T-cell (primary cell): ENCODE data around the gene TFDP2. TPM values are rescaled to one million over a fixed set of nuclear protein-coding genes. Genes with fewer than 3 reads are reported as not detected.
"Not testable (repeated sequence)": the region's sequence is repeated elsewhere in the genome, so short reads cannot be mapped to it uniquely, and the experiment has no call there.

Experiments used
- ATAC-seq, 4 experiments: fragments of 200-7000 bp in 3 of 4; fragments of 150-1000 bp in 1 of 4; cut with Tn5 transposase; replicated peaks in 1 of 4; 1 replicate in 3 of 4; 2 replicates in 1 of 4; pipeline ENCODE4 v1.10.0; 2021; ENCODE audit warnings: moderate library complexity in 3 of 4, mild to moderate bottlenecking in 2 of 4, moderate number of reproducible peaks in 1 of 4
- CTCF ChIA-PET, 2 donors: fragments of 300-600 bp; sonication (Branson Sonifier 250); formaldehyde crosslinking; loops; one replicate each; lab custom pipeline; 2022; ENCODE audit warnings: antibody characterized with exemption in 2 of 2; lab: Charles Lee
- POLR2A ChIA-PET, 2 donors: fragments of 300-600 bp; sonication (Branson Sonifier 250); formaldehyde crosslinking; loops; one replicate each; lab custom pipeline; 2022; ENCODE audit warnings: antibody characterized with exemption in 2 of 2; lab: Charles Lee
- DNase-seq, 35 experiments: peaks; one replicate each; pipeline versions ENCODE4 v3.0.0 to v3.0.0-alpha.2; 2013 to 2023
- H3K27ac ChIP-seq: one replicate; pipeline ENCODE4 v1.5.1; 2013; ENCODE audit warnings: low read length
- H3K27me3 ChIP-seq, 2 experiments: replicated peaks in 1 of 2; 1 replicate in 1 of 2; 2 replicates in 1 of 2; pipeline versions ENCODE4 v1.6.1 to v1.7.0; 2013; ENCODE audit warnings: low read length in 1 of 2, mixed read lengths in 1 of 2; ENCODE audit not compliant: control insufficient read depth in 2 of 2, insufficient read depth in 2 of 2; ENCODE audit errors: extremely low read depth in 1 of 2
- H3K36me3 ChIP-seq, 2 donors: 1 replicate in 1 of 2; 2 replicates in 1 of 2; pipeline versions ENCODE4 v1.6.1 to v1.7.0; 2013; ENCODE audit warnings: low read length in 1 of 2; ENCODE audit not compliant: control insufficient read depth in 2 of 2, insufficient read depth in 1 of 2; ENCODE audit errors: extremely low read depth in 1 of 2
- H3K4me1 ChIP-seq, 2 experiments: 1 replicate in 1 of 2; 2 replicates in 1 of 2; pipeline versions ENCODE4 v1.6.1 to v1.7.0; 2013; ENCODE audit warnings: low read length in 2 of 2, mixed read lengths in 1 of 2; ENCODE audit not compliant: insufficient read depth in 2 of 2, control insufficient read depth in 1 of 2; ENCODE audit errors: extremely low read depth in 1 of 2
- H3K4me3 ChIP-seq, 2 donors: 1 replicate in 1 of 2; 2 replicates in 1 of 2; pipeline versions ENCODE4 v1.5.1 to v1.7.0; 2013; ENCODE audit warnings: mild to moderate bottlenecking in 2 of 2, low read length in 1 of 2, moderate library complexity in 1 of 2; ENCODE audit not compliant: control insufficient read depth in 1 of 2; ENCODE audit errors: extremely low read depth in 1 of 2
- H3K9me3 ChIP-seq: 2 replicates; pipeline ENCODE4 v1.7.0; 2013
- H3K27ac Mint-ChIP-seq, 2 donors: one replicate each; pipeline ENCODE4 v1.8.0; 2020 to 2021; ENCODE audit warnings: mild to moderate bottlenecking in 2 of 2, mixed read lengths in 2 of 2
- H3K27me3 Mint-ChIP-seq, 2 donors: one replicate each; pipeline ENCODE4 v1.8.0; 2021 to 2022; ENCODE audit warnings: mixed read lengths in 2 of 2
- H3K36me3 Mint-ChIP-seq: one replicate; pipeline ENCODE4 v1.8.0; 2021; ENCODE audit warnings: mixed read lengths
- H3K4me1 Mint-ChIP-seq, 3 donors: one replicate each; pipeline ENCODE4 v1.8.0; 2020 to 2022; ENCODE audit warnings: mixed read lengths in 3 of 3, mild to moderate bottlenecking in 1 of 3
- H3K4me3 Mint-ChIP-seq, 3 donors: one replicate each; pipeline ENCODE4 v1.8.0; 2020 to 2022; ENCODE audit warnings: mild to moderate bottlenecking in 3 of 3, mixed read lengths in 3 of 3, moderate library complexity in 3 of 3
- H3K9me3 Mint-ChIP-seq, 3 donors: one replicate each; pipeline ENCODE4 v1.8.0; 2020 to 2022; ENCODE audit warnings: mixed read lengths in 3 of 3
- WGBS: methylation state at CpG from one replicate; pipeline ENCODE4 v1.1.5; 2013; ENCODE audit warnings: missing lambda C conversion rate; ENCODE audit not compliant: insufficient coverage; 5-methylcytosine and 5-hydroxymethylcytosine counted together
- total RNA-seq, 35 experiments: library from RNA in 6 of 35; stranded (reverse) in 6 of 35; fragments of 120-200 nt in 1 of 35; gene quantifications; one replicate each; pipeline versions ENCODE4 v1.2.1 to v1.2.4 and lab custom pipeline; 2013 to 2026

Gene TFDP2
- total RNA-seq, 5 donors from 2014 or later (not counting 1 experiment from before 2014, with no cell fraction given): 30.1 to 45.0 (median 35.5) TPM

DNA sequence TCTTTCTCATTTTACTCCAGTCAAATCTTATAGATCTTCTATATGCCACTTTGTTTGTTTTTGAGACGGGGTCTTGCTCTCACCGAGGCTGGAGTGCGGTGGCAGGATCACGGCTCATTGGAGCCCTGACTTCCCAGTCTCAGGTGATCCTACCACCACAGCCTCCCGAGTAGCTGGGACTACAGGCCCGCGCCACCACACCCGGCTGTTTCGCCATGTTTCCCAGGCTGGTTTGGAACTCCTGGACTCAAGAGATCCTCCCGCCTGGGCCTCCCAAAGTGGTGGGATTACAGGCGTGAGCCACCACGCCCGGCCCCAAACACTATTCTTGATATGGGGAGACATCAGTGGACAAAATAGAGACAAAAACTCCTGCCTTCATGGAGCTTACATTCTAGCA lies 927 bp upstream of the TFDP2 start:
- no peak overlapping the region for H3K27ac Mint-ChIP-seq
- no peaks in the 10 kb centered on the region for H3K9me3 Mint-ChIP-seq
- Histone ChIP-seq H3K4me1 (peaks cover 7 to 21% of the 10 kb centered on the region in 2 experiments), H3K27me3 (no peaks in the 10 kb centered on the region), H3K9me3 (no peaks in the 10 kb centered on the region), H3K4me3 (no peak overlapping the region), H3K36me3 (no peaks in the 10 kb centered on the region), H3K27ac (no peak overlapping the region)
- H3K36me3 Mint-ChIP-seq: no peaks in the 10 kb centered on the region
- H3K4me3 Mint-ChIP-seq: peak overlapping the region; percentile 86 to 90 (median 88)
- ChIA-PET POLR2A (no interaction called here), CTCF (interaction anchor here in 1 of 2 donors (0.5 kb wide), 1 partner anchor 125 kb away, joined by 3 read pairs; no protein-coding TSS in a partner anchor)
- 94% methylated on average over 13 of the region's 13 CpGs for WGBS
- ATAC-seq (no peak), DNase-seq (no peak)
- H3K27me3 Mint-ChIP-seq: no peaks in the 10 kb centered on the region
- H3K4me1 Mint-ChIP-seq: peaks cover 20 to 26% (median 24%) of the 10 kb centered on the region in 3 donors

DNA sequence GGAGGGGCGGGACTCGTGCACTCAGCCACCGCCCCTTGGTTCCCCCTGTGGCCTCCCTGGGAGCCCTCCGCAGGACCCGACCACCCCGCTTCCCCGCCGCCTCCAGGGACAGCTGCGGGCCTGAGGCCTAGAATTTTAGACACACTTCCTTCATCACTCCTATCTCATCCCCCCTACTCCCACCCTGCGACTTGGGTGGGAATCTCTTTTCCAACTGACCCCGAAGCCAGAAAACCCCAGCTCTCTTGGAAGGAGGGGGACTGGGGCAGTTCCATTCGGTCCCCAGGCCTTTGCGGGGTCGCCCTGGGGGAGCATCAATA lies 289 bp upstream of the TFDP2 start:
- Mint-ChIP-seq H3K27me3 (no peaks in the 10 kb centered on the region), H3K27ac (peak overlapping the region in 1 of 2 donors; percentile 84), H3K9me3 (no peaks in the 10 kb centered on the region), H3K36me3 (no peaks in the 10 kb centered on the region), H3K4me1 (peaks cover 26 to 33% (median 26%) of the 10 kb centered on the region in 3 donors), H3K4me3 (peak overlapping the region; percentile 86 to 90 (median 88))
- ATAC-seq (no peak), DNase-seq (no peak)
- Histone ChIP-seq H3K9me3 (no peaks in the 10 kb centered on the region), H3K4me1 (peaks cover 7 to 21% of the 10 kb centered on the region in 2 experiments), H3K36me3 (no peaks in the 10 kb centered on the region), H3K27me3 (no peaks in the 10 kb centered on the region), H3K4me3 (peak overlapping the region; percentile 67 to 74), H3K27ac (peak overlapping the region; percentile 49)
- POLR2A ChIA-PET: interaction anchor here in 1 of 2 donors (0.7 kb wide), 1 partner anchor 29 kb away, joined by 3 read pairs; no protein-coding TSS in a partner anchor
- 0% methylated on average over 3 of the region's 14 CpGs for WGBS
- CTCF ChIA-PET: no interaction called here

DNA sequence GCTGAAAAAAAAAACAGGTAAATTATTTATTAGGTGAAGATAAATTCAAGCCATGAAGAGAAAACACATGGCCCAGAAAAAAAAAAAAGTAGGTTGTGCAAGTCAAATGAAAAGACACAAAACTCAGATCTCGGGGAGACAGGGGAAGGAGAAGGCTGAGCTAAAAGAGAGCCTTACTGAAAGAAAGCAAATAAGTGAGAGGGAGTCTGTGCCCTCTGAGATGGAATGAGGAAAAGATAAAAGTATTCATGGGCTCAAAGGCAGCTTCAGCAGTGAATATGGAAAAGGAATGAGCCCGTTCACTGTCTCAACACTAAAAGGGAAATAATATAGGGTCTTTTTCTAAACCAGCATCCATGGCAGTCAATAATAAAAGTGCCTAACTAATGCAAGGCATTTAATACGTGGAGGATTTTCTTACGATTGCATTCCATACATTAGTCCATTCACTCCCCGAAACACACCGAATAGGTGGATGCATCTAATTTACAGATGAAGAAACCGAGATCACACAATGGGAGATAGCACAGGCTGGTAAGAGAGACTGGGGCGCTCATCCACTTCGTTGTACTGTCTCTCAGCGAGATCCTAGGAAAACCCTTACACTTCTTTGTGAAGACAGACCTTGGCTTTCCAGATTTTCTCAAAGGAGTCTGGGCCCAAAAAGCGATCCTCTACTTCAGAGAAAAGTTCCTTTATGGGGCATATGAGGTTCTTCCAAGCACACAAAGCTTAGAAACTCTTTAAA lies 1.1 kb downstream of the TFDP2 start:
- no peaks in the 10 kb centered on the region for H3K27me3 ChIP-seq
- CTCF ChIA-PET: interaction anchor here (0.6 to 1.1 kb wide), 4 partner anchors 22 to 854 kb away, joined by 3 read pairs; no protein-coding TSS in a partner anchor
- no peaks in the 10 kb centered on the region for H3K36me3 ChIP-seq
- H3K27ac Mint-ChIP-seq: peak overlapping the region; percentile 74 to 85
- H3K36me3 Mint-ChIP-seq: peaks cover 2% of the 10 kb centered on the region
- peaks cover 7 to 21% of the 10 kb centered on the region in 2 experiments for H3K4me1 ChIP-seq
- 54% methylated on average over 5 of the region's 11 CpGs for WGBS
- peak overlapping the region; percentile 86 to 90 (median 88) for H3K4me3 Mint-ChIP-seq
- H3K27me3 Mint-ChIP-seq: no peaks in the 10 kb centered on the region
- POLR2A ChIA-PET: interaction anchor here in 1 of 2 donors (0.6 kb wide), 1 partner anchor 176 kb away, joined by 3 read pairs; no protein-coding TSS in a partner anchor
- DNase-seq: peak in 1 of 35 experiments; percentile 6
- peak overlapping the region; percentile 24 for H3K27ac ChIP-seq
- H3K4me1 Mint-ChIP-seq: peaks cover 28 to 40% (median 30%) of the 10 kb centered on the region in 3 donors
- H3K9me3 ChIP-seq: no peaks in the 10 kb centered on the region
- no peak for ATAC-seq
- H3K9me3 Mint-ChIP-seq: no peaks in the 10 kb centered on the region
- peak overlapping the region; percentile 67 to 74 for H3K4me3 ChIP-seq

DNA sequence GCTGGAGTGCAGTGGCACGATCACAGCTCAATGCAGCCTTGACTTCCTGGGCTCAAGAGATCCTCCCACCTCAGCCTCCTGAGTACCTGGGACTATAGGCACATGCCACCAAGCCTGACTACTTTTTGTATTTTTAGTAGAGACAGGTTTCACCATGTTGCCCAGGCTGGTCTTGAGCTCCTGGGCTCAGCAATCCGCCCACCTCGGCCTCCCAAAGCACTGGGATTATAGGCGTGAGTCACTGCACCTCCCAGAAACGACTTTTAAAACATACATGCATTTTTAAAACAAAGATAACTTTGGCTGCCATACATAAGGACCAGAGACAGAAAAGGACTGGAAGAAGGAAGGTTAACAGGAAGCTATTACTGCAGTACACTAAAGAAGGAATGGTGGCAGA lies 4.8 kb downstream of the TFDP2 start:
- H3K27me3 ChIP-seq, H3K27me3 Mint-ChIP-seq, H3K9me3 ChIP-seq, H3K9me3 Mint-ChIP-seq, H3K4me3 ChIP-seq, H3K4me3 Mint-ChIP-seq, CTCF ChIA-PET, ATAC-seq, H3K36me3 ChIP-seq, H3K27ac ChIP-seq, POLR2A ChIA-PET, DNase-seq, H3K27ac Mint-ChIP-seq: not testable (repeated sequence)
- no CpG with 5 or more reads among the region's 5 CpGs for WGBS
- peaks cover 7 to 18% of the 10 kb centered on the region in 2 experiments for H3K4me1 ChIP-seq
- peaks cover 22% of the 10 kb centered on the region for H3K36me3 Mint-ChIP-seq
- peaks cover 28 to 40% (median 35%) of the 10 kb centered on the region in 3 donors for H3K4me1 Mint-ChIP-seq

DNA sequence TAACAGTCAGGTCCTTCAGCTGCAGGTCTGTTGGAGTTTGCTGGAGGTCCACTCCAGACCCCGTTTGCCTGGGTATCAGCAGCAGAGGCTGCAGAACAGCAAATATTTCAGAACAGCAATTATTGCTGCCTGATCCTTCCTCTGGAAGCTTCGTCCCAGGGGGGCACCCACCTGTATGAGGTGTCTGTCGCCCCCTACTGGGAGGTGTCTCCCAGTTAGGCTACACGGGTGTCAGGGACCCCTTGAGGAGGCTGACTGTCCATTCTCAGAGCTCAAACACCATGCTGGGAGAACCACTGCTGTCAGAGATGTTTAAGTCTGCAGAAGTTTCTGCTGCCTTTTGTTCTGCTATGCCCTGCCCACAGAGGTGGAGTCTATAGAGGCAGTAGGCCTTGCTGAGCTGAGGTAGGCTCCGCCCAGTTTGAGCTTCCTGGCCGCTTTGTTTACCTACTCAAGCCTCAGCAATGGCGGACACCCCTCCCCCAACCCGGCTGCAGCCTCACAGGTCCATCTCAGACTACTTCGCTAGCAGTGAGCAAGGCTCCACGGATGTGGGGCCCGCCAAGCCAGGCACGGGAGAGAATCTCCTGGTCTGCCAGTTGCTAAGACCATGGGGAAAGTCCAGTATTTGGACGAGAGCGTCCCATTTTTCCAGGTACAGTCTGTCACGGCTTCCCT lies 8.6 kb downstream of the TFDP2 start:
- H3K9me3 Mint-ChIP-seq, H3K27me3 Mint-ChIP-seq, H3K27ac Mint-ChIP-seq, DNase-seq, H3K4me3 ChIP-seq, H3K36me3 ChIP-seq, H3K4me3 Mint-ChIP-seq, H3K27ac ChIP-seq, POLR2A ChIA-PET, H3K27me3 ChIP-seq, H3K4me1 ChIP-seq, ATAC-seq, H3K9me3 ChIP-seq: not testable (repeated sequence)
- CTCF ChIA-PET: interaction anchor here in 1 of 2 donors (0.6 kb wide), 1 partner anchor 374 kb away, joined by 8 read pairs; no protein-coding TSS in a partner anchor
- Mint-ChIP-seq H3K36me3 (peaks cover 26% of the 10 kb centered on the region), H3K4me1 (peaks cover 9 to 23% (median 11%) of the 10 kb centered on the region in 3 donors)
- 94% methylated on average over 12 of the region's 15 CpGs for WGBS

DNA sequence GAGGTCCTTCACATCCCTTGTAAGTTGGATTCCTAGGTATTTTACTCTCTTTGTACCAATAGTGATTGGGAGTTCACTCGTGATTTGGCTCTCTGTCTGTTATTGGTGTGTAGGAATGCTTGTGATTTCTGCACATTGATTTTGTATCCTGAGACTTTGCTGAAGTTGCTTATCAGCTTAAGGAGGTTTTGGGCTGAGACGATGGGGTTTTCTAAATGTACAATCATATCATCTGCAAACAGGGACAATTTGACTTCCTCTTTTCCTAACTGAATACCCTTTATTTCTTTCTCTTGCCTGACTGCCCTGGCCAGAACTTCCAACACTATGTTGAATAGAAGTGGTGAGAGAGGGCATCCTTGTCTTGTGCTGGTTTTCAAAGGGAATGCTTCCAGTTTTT lies 12.3 kb downstream of the TFDP2 start:
- H3K9me3 ChIP-seq, ATAC-seq, CTCF ChIA-PET, H3K4me1 Mint-ChIP-seq, H3K27me3 ChIP-seq, H3K4me1 ChIP-seq, POLR2A ChIA-PET, H3K27ac ChIP-seq, H3K4me3 ChIP-seq, H3K27me3 Mint-ChIP-seq, H3K27ac Mint-ChIP-seq, DNase-seq, H3K4me3 Mint-ChIP-seq, H3K36me3 ChIP-seq, H3K9me3 Mint-ChIP-seq: not testable (repeated sequence)
- no CpG with 5 or more reads among the region's 2 CpGs for WGBS
- peaks cover 18% of the 10 kb centered on the region for H3K36me3 Mint-ChIP-seq
